HG03565 (cell line): ENCODE measurements around the gene TMCC2.

ENCODE experiments used
- ATAC-seq: cut with Tn5 transposase; IDR thresholded peaks from one replicate; pipeline ENCODE4 v1.9.1; 2021; ENCODE audit warnings: mild to moderate bottlenecking, moderate library complexity; ENCODE audit not compliant: unreplicated experiment

Gene TMCC2

GRCh38 chr1:205319081-205320018, 91.6 kb downstream of the TMCC2 start:
- no peak for ATAC-seq

GRCh38 chr1:205321162-205321958, 93.6 kb downstream of the TMCC2 start, which contains the start of gene NUAK2:
Gene NUAK2, minus strand, starts transcription at chr1:205321745. Its CDS starts 117 bp downstream, at chr1:205321628.
- no peak for ATAC-seq

GRCh38 chr1:205321959-205322283, 94.2 kb downstream of the TMCC2 start:
- ATAC-seq: no peak
